ENCODE data around the gene NDUFAF5.

Gene NDUFAF5

DNA sequence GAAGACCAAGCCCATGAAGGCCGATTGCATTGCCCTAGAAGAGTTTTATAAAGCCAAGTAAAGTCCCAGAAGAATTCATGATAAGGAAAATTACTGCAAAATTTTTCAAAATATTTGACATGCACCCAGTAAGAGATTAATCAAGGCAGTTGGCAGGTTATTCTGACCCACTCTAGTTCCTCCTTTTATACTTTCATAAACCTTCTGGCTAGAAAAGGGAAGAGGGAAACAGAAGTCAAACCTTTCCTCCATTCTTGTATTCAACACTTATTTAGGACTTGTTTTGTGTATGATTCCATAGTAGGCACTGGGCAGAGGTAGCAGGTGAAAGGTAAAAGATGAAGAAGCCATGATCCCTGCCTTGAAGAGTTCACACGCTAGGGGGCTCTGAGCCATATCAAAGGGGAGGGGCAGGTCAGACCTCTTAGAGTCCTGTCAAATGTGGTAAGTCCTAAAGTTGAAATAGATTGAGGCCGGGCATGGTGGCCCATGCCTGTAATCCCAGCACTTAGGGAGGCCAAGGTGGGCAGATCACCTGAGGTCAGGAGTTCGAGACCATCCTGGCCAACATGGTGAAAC is 85.4 kb downstream of the NDUFAF5 start:
- H3K4me3 ChIP-seq (ENCODE audit: low read depth, low read length): no peak overlapping the region
- H3K27me3 ChIP-seq (ENCODE audit: insufficient read depth, low read length): no peaks in the 10 kb centered on the region; the same call in 1 of the 2 replicates
- H2AFZ ChIP-seq (ENCODE audit: low read length, unreplicated experiment): no peak overlapping the region
- H3K79me2 ChIP-seq (ENCODE audit: control insufficient read depth, insufficient read depth, low read length, unreplicated experiment): no peaks in the 10 kb centered on the region
- H3K36me3 ChIP-seq (ENCODE audit: insufficient read depth, low read length): no peaks in the 10 kb centered on the region
- H3K27ac ChIP-seq (ENCODE audit: low read depth, low read length): no peak overlapping the region
- no peaks in the 10 kb centered on the region for H3K4me1 ChIP-seq (ENCODE audit: control insufficient read depth, insufficient read depth, low read length, unreplicated experiment)

All from ACC112 (cell line).